B cell (primary cell): ENCODE measurements around the gene GATA5. TPM values are rescaled to one million over a fixed set of nuclear protein-coding genes. Genes with fewer than 3 reads are reported as not detected.
A peak's percentile ranks its signal among the peaks of the same experiment; 100 is the strongest.

Source experiments
- ATAC-seq: fragments of 200-7000 bp; cut with Tn5 transposase; one replicate; pipeline ENCODE4 v1.10.0; 2021; ENCODE audit warnings: low read depth, mild to moderate bottlenecking, moderate number of reproducible peaks, moderate library complexity
- CTCF ChIA-PET: fragments of 350-600 bp; sonication (Branson Sonifier 250); formaldehyde crosslinking; loops from one replicate; lab custom pipeline; 2021; ENCODE audit warnings: antibody characterized with exemption, inconsistent platforms; lab: Charles Lee
- POLR2A ChIA-PET: fragments of 350-600 bp; sonication (Branson Sonifier 250); formaldehyde crosslinking; loops from one replicate; lab custom pipeline; 2021; ENCODE audit warnings: antibody characterized with exemption; lab: Charles Lee
- DNase-seq: peaks from one replicate; pipeline ENCODE4 v3.0.0; 2013
- H2AFZ ChIP-seq: 2 replicates; pipeline ENCODE4 v1.6.1; 2012; ENCODE audit warnings: mild to moderate bottlenecking, low read depth, low read length; ENCODE audit not compliant: insufficient read depth, poor library complexity, severe bottlenecking
- H3K27ac ChIP-seq, 2 donors: 1 replicate in 1 of 2; 2 replicates in 1 of 2; pipeline ENCODE4 v1.5.1; 2012 to 2013; ENCODE audit warnings: low read length in 2 of 2, mild to moderate bottlenecking in 2 of 2, moderate library complexity in 1 of 2
- H3K27me3 ChIP-seq, 4 experiments: fragments of 200-600 bp in 1 of 4; sonication (generic) in 1 of 4; replicated peaks in 1 of 4; 1 replicate in 2 of 4; 2 replicates in 2 of 4; pipeline versions ENCODE4 v1.6.1 to v1.7.0; 2013 to 2016; ENCODE audit warnings: low read length in 3 of 4, mild to moderate bottlenecking in 2 of 4, mixed read lengths in 1 of 4, moderate library complexity in 1 of 4; ENCODE audit not compliant: insufficient read depth in 4 of 4, control insufficient read depth in 3 of 4; ENCODE audit errors: control extremely low read depth in 1 of 4
- H3K36me3 ChIP-seq, 2 experiments: replicated peaks in 1 of 2; 1 replicate in 1 of 2; 2 replicates in 1 of 2; pipeline versions ENCODE4 v1.6.1 to v1.7.1; 2013; ENCODE audit warnings: low read length in 1 of 2; ENCODE audit not compliant: insufficient read depth in 2 of 2, control insufficient read depth in 1 of 2; ENCODE audit errors: control extremely low read depth in 1 of 2, extremely low read depth in 1 of 2
- H3K4me1 ChIP-seq, 2 donors: fragments of 200-600 bp in 1 of 2; sonication (generic) in 1 of 2; 1 replicate in 1 of 2; 2 replicates in 1 of 2; pipeline versions ENCODE4 v1.5.1 to v1.6.1; 2013 to 2017; ENCODE audit warnings: low read length in 2 of 2; ENCODE audit not compliant: control insufficient read depth in 2 of 2, insufficient read depth in 2 of 2
- H3K4me2 ChIP-seq: replicated peaks from 2 replicates; pipeline ENCODE3; 2012; ENCODE audit warnings: mild to moderate bottlenecking, low read depth, low read length; ENCODE audit not compliant: poor library complexity, severe bottlenecking
- H3K4me3 ChIP-seq, 5 experiments: fragments of 200-600 bp in 1 of 5; sonication (generic) in 1 of 5; 1 replicate in 3 of 5; 2 replicates in 2 of 5; pipeline versions ENCODE4 v1.5.1 to v1.7.0; 2011 to 2016; ENCODE audit warnings: low read length in 4 of 5, mild to moderate bottlenecking in 4 of 5, low read depth in 2 of 5, control low read depth in 1 of 5, moderate library complexity in 1 of 5; ENCODE audit not compliant: insufficient read depth in 1 of 5; ENCODE audit errors: control extremely low read depth in 1 of 5, extremely low read depth in 1 of 5
- H3K79me2 ChIP-seq: fragments of 200-600 bp; sonication (generic); one replicate; pipeline ENCODE4 v1.6.0; 2016; ENCODE audit warnings: low read length; ENCODE audit not compliant: control insufficient read depth, insufficient read depth
- H3K9ac ChIP-seq: fragments of 200-600 bp; sonication (generic); 2 replicates; pipeline ENCODE4 v1.6.1; 2017; ENCODE audit warnings: mild to moderate bottlenecking, low read length, moderate library complexity
- H3K9me3 ChIP-seq, 3 donors: one replicate each; pipeline versions ENCODE4 v1.6.1 to v1.7.1; 2013; ENCODE audit warnings: low read length in 2 of 3; ENCODE audit not compliant: control insufficient read depth in 2 of 3, insufficient read depth in 1 of 3; ENCODE audit errors: control extremely low read depth in 1 of 3
- H4K20me1 ChIP-seq: 2 replicates; pipeline ENCODE4 v1.6.0; 2012; ENCODE audit warnings: mild to moderate bottlenecking, low read length; ENCODE audit not compliant: insufficient read depth, control insufficient read depth, poor library complexity, severe bottlenecking
- H3K27ac Mint-ChIP-seq: one replicate; pipeline ENCODE4 v1.8.0; 2021; ENCODE audit warnings: mixed read lengths
- H3K27me3 Mint-ChIP-seq: one replicate; pipeline ENCODE4 v1.8.0; 2021; ENCODE audit warnings: mixed read lengths
- H3K4me1 Mint-ChIP-seq: one replicate; pipeline ENCODE4 v1.8.0; 2021; ENCODE audit warnings: mixed read lengths
- H3K4me3 Mint-ChIP-seq: one replicate; pipeline ENCODE4 v1.8.0; 2021; ENCODE audit warnings: mixed read lengths
- H3K9me3 Mint-ChIP-seq: one replicate; pipeline ENCODE4 v1.8.0; 2022; ENCODE audit warnings: mixed read lengths; ENCODE audit not compliant: insufficient read depth
- CTCF ChIP-seq: fragments of 200-600 bp; IDR thresholded peaks from one replicate; pipeline ENCODE4 v1.8.0; 2022; ENCODE audit warnings: antibody characterized with exemption, mild to moderate bottlenecking
- EZH2 ChIP-seq: IDR thresholded peaks from 2 replicates; pipeline ENCODE4 v1.6.1; 2012; ENCODE audit warnings: borderline replicate concordance, low read depth, mild to moderate bottlenecking, moderate library complexity, low read length; ENCODE audit not compliant: insufficient read depth, poor library complexity, severe bottlenecking
- WGBS: methylation state at CpG from one replicate; pipeline ENCODE4 v1.1.5; 2013; ENCODE audit warnings: missing lambda C conversion rate; ENCODE audit not compliant: insufficient coverage; 5-methylcytosine and 5-hydroxymethylcytosine counted together
- intact Hi-C: fragments of 100-400 bp; cut with micrococcal nuclease; formaldehyde crosslinking; loops from one replicate; pipeline ENCODE4 v1.10.0; 2022
- polyA minus RNA-seq: library from RNA; depleted of rRNA, polyadenylated mRNA; stranded (reverse); fragments of >200 nt; gene quantifications from 2 replicates; pipeline ENCODE4 v1.2.3, GENCODE V29; 2012
- polyA plus RNA-seq: library from polyadenylated mRNA; depleted of rRNA; stranded (reverse); fragments of >200 nt; gene quantifications from 2 replicates; pipeline ENCODE4 v1.2.3, GENCODE V29; 2012
- total RNA-seq, 2 donors: library from RNA; stranded (reverse); fragments of 120-200 nt in 1 of 2; gene quantifications; 1 replicate in 1 of 2; 2 replicates in 1 of 2; pipeline versions ENCODE4 v1.2.3 to v1.2.4, GENCODE V29; 2013 to 2022

Gene GATA5
- total RNA-seq (not detected in 2 replicates), polyA plus RNA-seq (not detected in 2 replicates), polyA minus RNA-seq (not detected in 2 replicates)
- not detected for total RNA-seq (2013)

GRCh38 chr20:62475772-62476055, at the start of gene GATA5:
TSS of gene GATA5 (minus strand) at chr20:62475995. CDS start at chr20:62475521, 474 bp downstream.
- Histone ChIP-seq H4K20me1 (no peaks in the 10 kb centered on the region), H3K9ac (no peak within 1 kb of the TSS), H3K36me3 (no peaks in the 10 kb centered on the region), H3K79me2 (no peaks in the 10 kb centered on the region), H2AFZ (no peak within 1 kb of the TSS), H3K9me3 (peaks cover 0 to 3% (median 0%) of the 10 kb centered on the region in 3 donors), H3K4me3 (peak within 1 kb of the TSS in 2 of 5 experiments; percentile 15 to 18), H3K4me1 (peaks cover 20 to 33% of the 10 kb centered on the region in 2 donors), H3K27me3 (peaks cover 0 to 72% (median 28%) of the 10 kb centered on the region in 4 experiments), H3K4me2 (peak within 1 kb of the TSS; percentile 74), H3K27ac (no peak within 1 kb of the TSS)
- ATAC-seq (no peak), DNase-seq (no peak)
- 6% methylated on average over 34 of the region's 37 CpGs for WGBS
- no peak for TF ChIP-seq CTCF
- TF ChIP-seq EZH2 = no peak
- peaks cover 4% of the 10 kb centered on the region for H3K4me1 Mint-ChIP-seq
- peaks cover 31% of the 10 kb centered on the region for H3K27me3 Mint-ChIP-seq
- H3K4me3 Mint-ChIP-seq = no peak within 1 kb of the TSS
- ChIA-PET CTCF (no interaction called here), POLR2A (no interaction called here)
- H3K27ac Mint-ChIP-seq = no peak within 1 kb of the TSS
- H3K9me3 Mint-ChIP-seq = no peaks in the 10 kb centered on the region
- intact Hi-C loops = no loop called here

- WGBS = 53% methylated on average over 10 of the region's 15 CpGs
- Histone ChIP-seq H3K27me3 (peaks cover 0 to 34% (median 4%) of the 10 kb centered on the region in 4 experiments), H3K4me2 (no peak overlapping the region), H3K4me1 (peaks cover 0 to 4% of the 10 kb centered on the region in 2 donors), H4K20me1 (no peaks in the 10 kb centered on the region), H3K4me3 (no peak overlapping the region), H3K79me2 (no peaks in the 10 kb centered on the region), H2AFZ (no peak overlapping the region), H3K9ac (no peak overlapping the region), H3K27ac (no peak overlapping the region), H3K36me3 (no peaks in the 10 kb centered on the region), H3K9me3 (peaks cover 0 to 6% (median 0%) of the 10 kb centered on the region in 3 donors)
- H3K27me3 Mint-ChIP-seq = peaks cover 11% of the 10 kb centered on the region
- no peaks in the 10 kb centered on the region for H3K9me3 Mint-ChIP-seq
- intact Hi-C loops = no loop called here
- DNase-seq (no peak), ATAC-seq (no peak)
- H3K4me3 Mint-ChIP-seq = no peak overlapping the region
- CTCF ChIA-PET = no interaction called here
- H3K27ac Mint-ChIP-seq = no peak overlapping the region
- TF ChIP-seq EZH2 (no peak), CTCF (no peak)
- peaks cover 5% of the 10 kb centered on the region for H3K4me1 Mint-ChIP-seq
- POLR2A ChIA-PET = no interaction called here
Observed at GRCh38 chr20:62525014-62525413, 49.2 kb upstream of the GATA5 start.
